ENCODE data around the gene UBA1. TPM values are rescaled to one million over a fixed set of nuclear protein-coding genes. Genes with fewer than 3 reads are reported as not detected.

The UBA1 gene
- total RNA-seq, 1 donor from 2014 or later, result 170 TPM

- Histone ChIP-seq H3K36me3 (ENCODE audit: control insufficient read depth, insufficient read depth, low read length) (peaks cover 3% of the 10 kb centered on the region), H3K27me3 (ENCODE audit: control insufficient read depth, insufficient read depth, low read length) (peaks cover 2% of the 10 kb centered on the region), H3K4me3 (ENCODE audit: low read depth, low read length) (no peak overlapping the region)
- TF ChIP-seq, protein P1, sequence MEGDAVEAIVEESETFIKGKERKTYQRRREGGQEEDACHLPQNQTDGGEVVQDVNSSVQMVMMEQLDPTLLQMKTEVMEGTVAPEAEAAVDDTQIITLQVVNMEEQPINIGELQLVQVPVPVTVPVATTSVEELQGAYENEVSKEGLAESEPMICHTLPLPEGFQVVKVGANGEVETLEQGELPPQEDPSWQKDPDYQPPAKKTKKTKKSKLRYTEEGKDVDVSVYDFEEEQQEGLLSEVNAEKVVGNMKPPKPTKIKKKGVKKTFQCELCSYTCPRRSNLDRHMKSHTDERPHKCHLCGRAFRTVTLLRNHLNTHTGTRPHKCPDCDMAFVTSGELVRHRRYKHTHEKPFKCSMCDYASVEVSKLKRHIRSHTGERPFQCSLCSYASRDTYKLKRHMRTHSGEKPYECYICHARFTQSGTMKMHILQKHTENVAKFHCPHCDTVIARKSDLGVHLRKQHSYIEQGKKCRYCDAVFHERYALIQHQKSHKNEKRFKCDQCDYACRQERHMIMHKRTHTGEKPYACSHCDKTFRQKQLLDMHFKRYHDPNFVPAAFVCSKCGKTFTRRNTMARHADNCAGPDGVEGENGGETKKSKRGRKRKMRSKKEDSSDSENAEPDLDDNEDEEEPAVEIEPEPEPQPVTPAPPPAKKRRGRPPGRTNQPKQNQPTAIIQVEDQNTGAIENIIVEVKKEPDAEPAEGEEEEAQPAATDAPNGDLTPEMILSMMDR (IDR thresholded peaks at IDR 0.05; ENCODE audit: insufficient read depth, low read length, poor library complexity, severe bottlenecking), result no peak
- DNase-seq (ENCODE audit: low read depth), result no peak
These were observed 30.8 kb downstream of the UBA1 start for GRCh38 chrX:47224266-47224895.

DNA sequence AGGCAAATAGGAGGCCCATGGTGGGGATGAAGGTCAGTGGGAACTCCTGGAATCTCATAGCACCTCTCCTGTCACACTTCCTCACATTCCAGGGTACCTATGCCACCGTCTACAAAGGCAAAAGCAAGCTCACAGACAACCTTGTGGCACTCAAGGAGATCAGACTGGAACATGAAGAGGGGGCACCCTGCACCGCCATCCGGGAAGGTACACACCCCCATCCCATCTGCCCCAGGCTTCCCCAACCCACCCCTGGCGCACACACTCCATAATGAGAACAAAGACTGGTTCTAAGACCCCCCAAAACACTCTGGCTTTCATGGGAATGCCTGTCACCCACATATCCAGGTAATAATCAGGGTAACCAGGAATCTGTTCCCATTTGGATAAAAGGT lies 31.3 kb downstream of the UBA1 start:
- no peak overlapping the region for H3K4me3 ChIP-seq (ENCODE audit: low read depth, low read length)
- peaks cover 2% of the 10 kb centered on the region for H3K27me3 ChIP-seq (ENCODE audit: control insufficient read depth, insufficient read depth, low read length)
- TF ChIP-seq, protein P1 (IDR thresholded peaks at IDR 0.05; ENCODE audit: insufficient read depth, low read length, poor library complexity, severe bottlenecking), result no peak
- peaks cover 3% of the 10 kb centered on the region for H3K36me3 ChIP-seq (ENCODE audit: control insufficient read depth, insufficient read depth, low read length)
- DNase-seq (ENCODE audit: low read depth), result no peak

DNA sequence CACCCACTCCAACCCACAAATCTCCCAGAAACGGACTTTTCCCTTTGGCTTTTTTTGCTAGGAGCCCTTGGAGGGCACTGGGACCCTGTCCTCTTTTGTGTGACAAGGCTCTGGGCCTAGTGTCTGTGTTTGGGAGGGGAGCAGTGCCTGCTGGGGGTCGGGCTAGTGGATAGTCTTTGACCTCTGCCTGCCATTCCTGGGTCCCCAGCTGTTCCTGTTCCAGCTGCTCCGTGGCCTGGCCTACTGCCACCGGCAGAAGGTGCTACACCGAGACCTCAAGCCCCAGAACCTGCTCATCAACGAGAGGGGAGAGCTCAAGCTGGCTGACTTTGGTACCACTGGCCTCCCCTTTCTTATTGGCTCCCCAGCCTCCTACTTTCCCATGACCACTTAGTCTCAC lies 32.4 kb downstream of the UBA1 start:
- Histone ChIP-seq H3K36me3 (ENCODE audit: control insufficient read depth, insufficient read depth, low read length) (peaks cover 3% of the 10 kb centered on the region), H3K4me3 (ENCODE audit: low read depth, low read length) (no peak overlapping the region), H3K27me3 (ENCODE audit: control insufficient read depth, insufficient read depth, low read length) (peaks cover 2% of the 10 kb centered on the region)
- TF ChIP-seq, protein P1 (IDR thresholded peaks at IDR 0.05; ENCODE audit: insufficient read depth, low read length, poor library complexity, severe bottlenecking), result no peak
- DNase-seq (ENCODE audit: low read depth), result no peak

- TF ChIP-seq, protein P1 (IDR thresholded peaks at IDR 0.05; ENCODE audit: insufficient read depth, low read length, poor library complexity, severe bottlenecking), result no peak
- H3K4me3 ChIP-seq (ENCODE audit: low read depth, low read length), result no peak overlapping the region
- H3K36me3 ChIP-seq (ENCODE audit: control insufficient read depth, insufficient read depth, low read length), result peaks cover 3% of the 10 kb centered on the region
- peaks cover 2% of the 10 kb centered on the region for H3K27me3 ChIP-seq (ENCODE audit: control insufficient read depth, insufficient read depth, low read length)
- DNase-seq (ENCODE audit: low read depth), result no peak
These were observed 33.1 kb downstream of the UBA1 start for GRCh38 chrX:47226531-47227333.

DNA sequence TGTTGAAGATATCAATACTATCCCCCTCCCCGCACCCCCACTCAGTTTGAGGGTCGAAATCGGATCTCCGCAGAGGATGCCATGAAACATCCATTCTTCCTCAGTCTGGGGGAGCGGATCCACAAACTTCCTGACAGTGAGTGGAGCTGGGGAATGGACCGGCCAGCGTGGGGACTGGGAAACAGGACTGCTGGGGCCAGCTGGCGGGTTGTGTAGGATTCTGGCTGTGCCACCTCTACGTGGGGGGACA lies 33.6 kb downstream of the UBA1 start:
- peaks cover 3% of the 10 kb centered on the region for H3K36me3 ChIP-seq (ENCODE audit: control insufficient read depth, insufficient read depth, low read length)
- TF ChIP-seq, protein P1 (IDR thresholded peaks at IDR 0.05; ENCODE audit: insufficient read depth, low read length, poor library complexity, severe bottlenecking), result no peak

More for the DNA sequence above, 33.6 kb downstream of the UBA1 start:
- H3K27me3 ChIP-seq (ENCODE audit: control insufficient read depth, insufficient read depth, low read length), result peaks cover 2% of the 10 kb centered on the region
- DNase-seq (ENCODE audit: low read depth), result no peak
- no peak overlapping the region for H3K4me3 ChIP-seq (ENCODE audit: low read depth, low read length)
